GM21423 (cell line): ENCODE data around the gene PROCR.
"Not testable (repeated sequence)": the region's sequence is repeated elsewhere in the genome, so short reads cannot be mapped to it uniquely, and the experiment has no call there.

Experiments used
- ATAC-seq: cut with Tn5 transposase; IDR thresholded peaks from one replicate; pipeline ENCODE4 v1.9.1; 2021; ENCODE audit warnings: mild to moderate bottlenecking, moderate library complexity; ENCODE audit not compliant: unreplicated experiment

The PROCR gene

GRCh38 chr20:35164531-35164930 is 7.3 kb upstream of the PROCR start:
- not testable (repeated sequence) for ATAC-seq

- no peak for ATAC-seq
Measured at GRCh38 chr20:35165221-35166185, 6.4 kb upstream of the PROCR start.

- no peak for ATAC-seq
Measured at GRCh38 chr20:35166242-35166830, 5.5 kb upstream of the PROCR start.

GRCh38 chr20:35167787-35168186 is 4.1 kb upstream of the PROCR start:
- no peak for ATAC-seq

- ATAC-seq: not testable (repeated sequence)
Measured at GRCh38 chr20:35168701-35169409, 3.0 kb upstream of the PROCR start.

GRCh38 chr20:35171438-35171752 is 477 bp upstream of the PROCR start:
- no peak for ATAC-seq

GRCh38 chr20:35172434-35172806 is 548 bp downstream of the PROCR start:
- no peak for ATAC-seq

GRCh38 chr20:35173576-35174192 is 1.8 kb downstream of the PROCR start:
- no peak for ATAC-seq

- ATAC-seq: no peak
Measured at GRCh38 chr20:35174458-35175216, 2.8 kb downstream of the PROCR start.

GRCh38 chr20:35176132-35176531 is 4.3 kb downstream of the PROCR start:
- ATAC-seq: no peak

GRCh38 chr20:35179292-35180212 is 7.7 kb downstream of the PROCR start:
- no peak for ATAC-seq

- no peak for ATAC-seq
Measured at GRCh38 chr20:35180266-35180665, 8.4 kb downstream of the PROCR start.

- ATAC-seq: no peak
Measured at GRCh38 chr20:35181731-35182130, 9.9 kb downstream of the PROCR start.

GRCh38 chr20:35186691-35187289 is 14.9 kb downstream of the PROCR start:
- ATAC-seq: not testable (repeated sequence)

- no peak for ATAC-seq
Measured at GRCh38 chr20:35187584-35188190, 15.8 kb downstream of the PROCR start.

GRCh38 chr20:35189223-35189622 is 17.4 kb downstream of the PROCR start:
- ATAC-seq: not testable (repeated sequence)

GRCh38 chr20:35190556-35190955 is 18.7 kb downstream of the PROCR start:
- no peak for ATAC-seq

- ATAC-seq: no peak
Measured at GRCh38 chr20:35191419-35192117, 19.7 kb downstream of the PROCR start.
